Measurements from ENCODE around the gene SLC45A2.

SLC45A2 gene

GRCh38 chr5:34007621-34008600, 23.4 kb upstream of the SLC45A2 start, which contains the start of gene AMACR:
AMACR (minus strand) TSS chr5:34008050; CDS start chr5:34008019, 31 bp downstream.
- peak within 1 kb of the TSS; percentile 85 for H3K4me3 ChIP-seq (ENCODE audit: low read depth, low read length)

- peak overlapping the region; percentile 85 for H3K4me3 ChIP-seq (ENCODE audit: low read depth, low read length)
Observed at GRCh38 chr5:34007201-34007620, 22.7 kb upstream of the SLC45A2 start.

- H3K4me3 ChIP-seq (ENCODE audit: low read depth, low read length), result no peak overlapping the region
Observed at GRCh38 chr5:34005681-34006080, 21.2 kb upstream of the SLC45A2 start.

- H3K4me3 ChIP-seq (ENCODE audit: low read depth, low read length), result no peak overlapping the region
Observed at GRCh38 chr5:34005211-34005610, 20.7 kb upstream of the SLC45A2 start.

GRCh38 chr5:34003941-34004340, 19.4 kb upstream of the SLC45A2 start:
- H3K4me3 ChIP-seq (ENCODE audit: low read depth, low read length), result no peak overlapping the region

- H3K4me3 ChIP-seq (ENCODE audit: low read depth, low read length), result no peak overlapping the region
Observed at GRCh38 chr5:34002629-34003328, 18.3 kb upstream of the SLC45A2 start.

GRCh38 chr5:34001241-34001841, 16.8 kb upstream of the SLC45A2 start:
- no peak overlapping the region for H3K4me3 ChIP-seq (ENCODE audit: low read depth, low read length)

GRCh38 chr5:33999978-34000377, 15.5 kb upstream of the SLC45A2 start:
- no peak overlapping the region for H3K4me3 ChIP-seq (ENCODE audit: low read depth, low read length)

- no peak overlapping the region for H3K4me3 ChIP-seq (ENCODE audit: low read depth, low read length)
Observed at GRCh38 chr5:33997331-33997983, 13.0 kb upstream of the SLC45A2 start.

- H3K4me3 ChIP-seq (ENCODE audit: low read depth, low read length), result no peak overlapping the region
Observed at GRCh38 chr5:33995865-33996264, 11.4 kb upstream of the SLC45A2 start.

- no peak overlapping the region for H3K4me3 ChIP-seq (ENCODE audit: low read depth, low read length)
Observed at GRCh38 chr5:33994845-33995244, 10.4 kb upstream of the SLC45A2 start.

GRCh38 chr5:33992864-33993263, 8.4 kb upstream of the SLC45A2 start:
- H3K4me3 ChIP-seq (ENCODE audit: low read depth, low read length), result no peak overlapping the region

- no peak overlapping the region for H3K4me3 ChIP-seq (ENCODE audit: low read depth, low read length)
Observed at GRCh38 chr5:33985447-33985846, 954 bp upstream of the SLC45A2 start.

- no peak overlapping the region for H3K4me3 ChIP-seq (ENCODE audit: low read depth, low read length)
Observed at GRCh38 chr5:33984178-33984577, 315 bp downstream of the SLC45A2 start.

- no peak overlapping the region for H3K4me3 ChIP-seq (ENCODE audit: low read depth, low read length)
Observed at GRCh38 chr5:33981408-33982162, 2.9 kb downstream of the SLC45A2 start.

- no peak overlapping the region for H3K4me3 ChIP-seq (ENCODE audit: low read depth, low read length)
Observed at GRCh38 chr5:33980030-33980429, 4.5 kb downstream of the SLC45A2 start.

- H3K4me3 ChIP-seq (ENCODE audit: low read depth, low read length), result no peak overlapping the region
Observed at GRCh38 chr5:33978306-33978705, 6.2 kb downstream of the SLC45A2 start.

- no peak overlapping the region for H3K4me3 ChIP-seq (ENCODE audit: low read depth, low read length)
Observed at GRCh38 chr5:33976307-33976706, 8.2 kb downstream of the SLC45A2 start.

- no peak overlapping the region for H3K4me3 ChIP-seq (ENCODE audit: low read depth, low read length)
Observed at GRCh38 chr5:33975852-33976251, 8.6 kb downstream of the SLC45A2 start.

- no peak overlapping the region for H3K4me3 ChIP-seq (ENCODE audit: low read depth, low read length)
Observed at GRCh38 chr5:33973271-33973670, 11.2 kb downstream of the SLC45A2 start.

All from iPS-11a (cell line).